ENCODE results near the gene IFNL2.

The IFNL2 gene

GRCh38 chr19:39277598-39277997 is 9.4 kb downstream of the IFNL2 start:
- H3F3A ChIP-seq (ENCODE audit: low read depth) = no peaks in the 10 kb centered on the region
- no peaks in the 10 kb centered on the region for H3K4me1 ChIP-seq (ENCODE audit: insufficient read depth, low read length, poor library complexity, severe bottlenecking)
- H3K36me3 ChIP-seq (ENCODE audit: insufficient read depth, low read length) = no peaks in the 10 kb centered on the region
- no peak overlapping the region for H3K4me2 ChIP-seq (ENCODE audit: low read depth, low read length, poor library complexity, severe bottlenecking)
- no peaks in the 10 kb centered on the region for H3K9me2 ChIP-seq (replicated peaks; ENCODE audit: low read depth, low read length)
- H4K20me1 ChIP-seq (ENCODE audit: insufficient read depth, low read length, poor library complexity, severe bottlenecking) = no peaks in the 10 kb centered on the region
- H3K4me3 ChIP-seq (ENCODE audit: low read length, poor library complexity, severe bottlenecking) = no peak overlapping the region
- H3K79me2 ChIP-seq (ENCODE audit: insufficient read depth, low read length) = no peaks in the 10 kb centered on the region
- no peaks in the 10 kb centered on the region for H3K9me3 ChIP-seq (ENCODE audit: insufficient read depth, low read depth, low read length)
- H2AFZ ChIP-seq (ENCODE audit: low read length) = no peak overlapping the region
- TF ChIP-seq EZH2phosphoT487 (IDR thresholded peaks at IDR 0.05; ENCODE audit: borderline replicate concordance) = no peak
- TF ChIP-seq, protein P1, sequence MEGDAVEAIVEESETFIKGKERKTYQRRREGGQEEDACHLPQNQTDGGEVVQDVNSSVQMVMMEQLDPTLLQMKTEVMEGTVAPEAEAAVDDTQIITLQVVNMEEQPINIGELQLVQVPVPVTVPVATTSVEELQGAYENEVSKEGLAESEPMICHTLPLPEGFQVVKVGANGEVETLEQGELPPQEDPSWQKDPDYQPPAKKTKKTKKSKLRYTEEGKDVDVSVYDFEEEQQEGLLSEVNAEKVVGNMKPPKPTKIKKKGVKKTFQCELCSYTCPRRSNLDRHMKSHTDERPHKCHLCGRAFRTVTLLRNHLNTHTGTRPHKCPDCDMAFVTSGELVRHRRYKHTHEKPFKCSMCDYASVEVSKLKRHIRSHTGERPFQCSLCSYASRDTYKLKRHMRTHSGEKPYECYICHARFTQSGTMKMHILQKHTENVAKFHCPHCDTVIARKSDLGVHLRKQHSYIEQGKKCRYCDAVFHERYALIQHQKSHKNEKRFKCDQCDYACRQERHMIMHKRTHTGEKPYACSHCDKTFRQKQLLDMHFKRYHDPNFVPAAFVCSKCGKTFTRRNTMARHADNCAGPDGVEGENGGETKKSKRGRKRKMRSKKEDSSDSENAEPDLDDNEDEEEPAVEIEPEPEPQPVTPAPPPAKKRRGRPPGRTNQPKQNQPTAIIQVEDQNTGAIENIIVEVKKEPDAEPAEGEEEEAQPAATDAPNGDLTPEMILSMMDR (conservative IDR thresholded peaks at IDR 0.05; ENCODE audit: low read length) = no peak
- H3K9ac ChIP-seq (ENCODE audit: low read depth, low read length, poor library complexity, severe bottlenecking) = no peak overlapping the region
- no peaks in the 10 kb centered on the region for H3K27me3 ChIP-seq (ENCODE audit: insufficient read depth, low read length, poor library complexity, severe bottlenecking)

DNA sequence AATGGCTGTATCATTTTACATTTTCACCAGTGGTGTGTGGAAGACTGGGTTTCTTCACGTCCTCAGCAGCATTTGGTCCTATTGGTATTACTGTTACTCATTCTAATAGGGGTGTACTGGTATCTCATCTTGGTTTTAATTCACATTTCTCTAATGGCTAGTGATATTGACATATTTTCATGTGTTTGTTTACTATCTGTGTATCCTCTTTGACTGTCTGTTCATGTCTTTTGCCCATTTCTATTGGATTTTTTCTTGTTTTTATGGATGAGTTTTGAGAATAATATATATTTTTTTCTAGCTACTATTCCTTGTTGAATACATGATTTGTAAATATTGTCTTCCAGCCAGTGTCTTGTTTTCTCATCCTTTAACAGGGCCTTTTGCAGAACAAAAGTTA is 13.8 kb downstream of the IFNL2 start:
- Histone ChIP-seq H3F3A (ENCODE audit: low read depth) (no peaks in the 10 kb centered on the region), H3K4me2 (ENCODE audit: low read depth, low read length, poor library complexity, severe bottlenecking) (no peak overlapping the region), H2AFZ (ENCODE audit: low read length) (no peak overlapping the region), H3K4me3 (ENCODE audit: low read length, poor library complexity, severe bottlenecking) (no peak overlapping the region), H3K9ac (ENCODE audit: low read depth, low read length, poor library complexity, severe bottlenecking) (no peak overlapping the region), H3K79me2 (ENCODE audit: insufficient read depth, low read length) (no peaks in the 10 kb centered on the region), H3K9me2 (replicated peaks; ENCODE audit: low read depth, low read length) (no peaks in the 10 kb centered on the region), H3K36me3 (ENCODE audit: insufficient read depth, low read length) (no peaks in the 10 kb centered on the region), H3K9me3 (ENCODE audit: insufficient read depth, low read depth, low read length) (no peaks in the 10 kb centered on the region), H4K20me1 (ENCODE audit: insufficient read depth, low read length, poor library complexity, severe bottlenecking) (no peaks in the 10 kb centered on the region), H3K4me1 (ENCODE audit: insufficient read depth, low read length, poor library complexity, severe bottlenecking) (no peaks in the 10 kb centered on the region), H3K27me3 (ENCODE audit: insufficient read depth, low read length, poor library complexity, severe bottlenecking) (no peaks in the 10 kb centered on the region)
- TF ChIP-seq EZH2phosphoT487 (IDR thresholded peaks at IDR 0.05; ENCODE audit: borderline replicate concordance) = no peak
- TF ChIP-seq, protein P1 (conservative IDR thresholded peaks at IDR 0.05; ENCODE audit: low read length) = no peak

DNA sequence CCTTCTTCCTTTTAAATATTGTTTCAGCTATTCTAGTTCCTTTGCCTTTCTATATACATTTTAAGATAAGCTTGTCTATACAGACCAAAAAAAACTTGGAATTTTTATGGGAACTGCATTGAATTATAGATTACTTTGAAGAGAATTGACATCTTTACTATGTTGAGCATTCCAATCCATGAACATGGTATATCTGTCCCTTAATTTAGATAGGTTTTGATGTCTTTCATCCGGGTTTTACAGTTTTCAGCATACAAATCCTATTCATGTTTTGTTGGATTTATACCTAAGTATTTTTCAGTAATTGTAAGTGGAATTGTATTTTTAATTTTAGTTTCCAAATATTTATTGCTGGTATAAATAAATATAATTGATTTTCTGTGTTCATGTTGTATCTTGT is 15.8 kb downstream of the IFNL2 start:
- Histone ChIP-seq H3K79me2 (ENCODE audit: insufficient read depth, low read length) (no peaks in the 10 kb centered on the region), H4K20me1 (ENCODE audit: insufficient read depth, low read length, poor library complexity, severe bottlenecking) (no peaks in the 10 kb centered on the region), H3K4me3 (ENCODE audit: low read length, poor library complexity, severe bottlenecking) (no peak overlapping the region), H3K9me2 (replicated peaks; ENCODE audit: low read depth, low read length) (no peaks in the 10 kb centered on the region), H3K36me3 (ENCODE audit: insufficient read depth, low read length) (no peaks in the 10 kb centered on the region), H3F3A (ENCODE audit: low read depth) (no peaks in the 10 kb centered on the region), H2AFZ (ENCODE audit: low read length) (no peak overlapping the region), H3K4me2 (ENCODE audit: low read depth, low read length, poor library complexity, severe bottlenecking) (no peak overlapping the region), H3K27me3 (ENCODE audit: insufficient read depth, low read length, poor library complexity, severe bottlenecking) (no peaks in the 10 kb centered on the region), H3K4me1 (ENCODE audit: insufficient read depth, low read length, poor library complexity, severe bottlenecking) (no peaks in the 10 kb centered on the region), H3K9me3 (ENCODE audit: insufficient read depth, low read depth, low read length) (no peaks in the 10 kb centered on the region), H3K9ac (ENCODE audit: low read depth, low read length, poor library complexity, severe bottlenecking) (no peak overlapping the region)
- TF ChIP-seq, protein P1 (conservative IDR thresholded peaks at IDR 0.05; ENCODE audit: low read length) = no peak
- no peak for TF ChIP-seq EZH2phosphoT487 (IDR thresholded peaks at IDR 0.05; ENCODE audit: borderline replicate concordance)
